HG03354 (cell line): ENCODE measurements around the gene RSRC1.
"Not testable (repeated sequence)": the region's sequence is repeated elsewhere in the genome, so short reads cannot be mapped to it uniquely, and the experiment has no call there.

Experiments used
- ATAC-seq: cut with Tn5 transposase; IDR thresholded peaks from one replicate; pipeline ENCODE4 v1.9.1; 2021; ENCODE audit warnings: mild to moderate bottlenecking; ENCODE audit not compliant: unreplicated experiment, poor library complexity, severe bottlenecking

Gene RSRC1

DNA sequence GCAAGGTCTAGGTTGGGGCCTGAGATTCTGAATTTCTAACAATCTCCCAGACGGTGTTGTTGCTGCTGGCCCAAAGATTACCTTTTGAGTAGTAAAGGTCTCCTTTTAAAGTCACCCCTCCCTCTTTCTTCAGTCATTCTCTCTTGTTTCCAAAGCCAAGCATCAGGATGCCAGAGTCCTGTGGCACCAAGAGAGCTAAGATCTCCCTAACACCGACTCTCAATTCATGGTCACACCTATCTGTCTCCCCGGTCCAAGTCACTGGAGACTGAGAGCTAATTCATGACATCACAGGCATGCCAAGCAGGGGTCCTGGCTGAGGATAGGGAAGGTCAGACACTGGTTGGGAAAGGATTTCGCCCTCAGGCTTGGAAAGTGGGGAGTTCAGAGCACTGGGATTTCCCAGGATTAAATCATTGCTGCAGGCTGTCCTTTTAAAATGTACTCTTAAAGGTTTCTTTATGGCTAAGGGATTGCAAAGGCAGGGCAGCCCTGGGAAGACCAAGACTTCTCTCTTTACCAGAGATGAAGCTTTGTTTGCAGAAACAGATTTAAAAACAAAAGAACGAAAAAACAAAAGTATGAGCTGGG lies 11.0 kb upstream of the RSRC1 start:
- ATAC-seq = no peak

GRCh38 chr3:158100681-158101080 lies 9.2 kb upstream of the RSRC1 start:
- no peak for ATAC-seq

- ATAC-seq = no peak
Measured at GRCh38 chr3:158101335-158102241, 8.3 kb upstream of the RSRC1 start.

DNA sequence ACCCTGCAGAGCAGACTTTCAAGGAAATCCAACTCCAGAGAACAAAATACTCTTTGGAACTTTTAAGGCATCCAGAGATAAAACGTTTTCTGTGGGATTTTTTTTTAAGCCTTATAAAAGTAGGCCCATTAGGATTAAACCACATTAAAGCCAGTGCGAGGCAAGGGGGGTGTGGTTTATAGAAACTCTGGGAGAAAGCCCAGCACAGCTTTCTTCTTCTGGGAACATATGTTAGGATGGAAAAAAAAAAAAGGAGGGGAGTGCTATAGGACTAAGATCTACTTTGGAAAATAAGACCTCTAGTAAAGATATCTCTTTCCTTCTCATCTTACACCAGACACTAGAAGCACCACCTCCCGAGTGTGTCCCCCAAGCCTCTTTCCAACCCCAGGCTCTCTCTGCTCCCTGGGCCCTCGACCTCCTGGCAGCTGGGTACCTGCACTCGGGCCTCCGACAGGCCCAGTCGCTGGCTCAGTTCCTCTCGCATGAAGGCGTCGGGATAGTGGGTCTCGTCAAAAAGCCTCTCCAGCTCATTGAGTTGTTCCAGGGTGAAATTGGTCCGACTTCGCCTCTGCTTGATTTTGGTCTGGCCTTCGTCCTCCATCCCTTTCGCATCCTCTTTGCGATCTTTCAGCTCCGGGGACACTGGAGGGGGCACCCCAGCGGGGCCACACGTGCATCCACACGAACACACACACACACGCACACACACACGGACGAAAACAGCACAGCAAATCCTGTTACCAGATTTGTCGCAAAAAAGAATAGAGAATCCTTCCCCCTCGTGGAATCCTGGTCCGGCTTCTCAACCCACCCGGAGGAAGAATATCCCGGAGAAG lies 7.4 kb upstream of the RSRC1 start:
- no peak for ATAC-seq

DNA sequence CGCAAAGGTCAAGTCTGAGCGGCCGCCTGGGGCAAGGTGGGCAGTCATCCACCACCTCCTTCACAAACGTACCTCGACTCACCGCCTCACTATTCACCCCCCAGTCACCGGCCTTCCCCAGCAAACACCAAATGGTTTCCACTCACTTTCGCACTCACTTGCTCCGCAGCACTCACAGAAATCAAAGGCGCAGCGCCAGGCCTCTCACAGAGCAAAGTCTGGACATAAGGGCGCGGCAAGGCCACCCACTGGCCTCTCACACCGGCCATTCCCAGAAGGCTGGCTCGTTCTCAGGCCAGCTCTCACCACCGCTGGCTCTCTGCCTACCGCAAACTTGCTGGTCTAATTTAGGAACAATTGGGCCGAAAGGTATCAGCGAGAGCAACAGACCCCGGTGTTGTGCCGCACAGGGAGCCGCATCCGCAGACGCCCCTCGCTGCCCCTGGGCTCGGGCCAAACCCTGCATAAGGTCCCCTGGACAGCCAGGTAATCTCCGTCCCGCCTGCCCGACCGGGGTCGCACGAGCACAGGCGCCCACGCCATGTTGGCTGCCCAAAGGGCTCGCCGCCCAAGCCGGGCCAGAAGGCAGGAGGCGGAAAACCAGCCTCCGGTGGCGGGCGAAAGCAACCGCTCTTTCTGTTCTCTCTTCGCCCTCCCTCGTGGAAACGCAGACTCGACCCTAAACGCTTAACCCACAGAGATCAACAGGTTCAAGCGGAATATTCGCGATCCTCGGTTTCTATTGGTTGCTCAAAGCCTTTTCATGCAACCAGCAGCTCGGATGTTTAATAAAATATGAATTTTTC lies 6.6 kb upstream of the RSRC1 start:
- peak; percentile 27 for ATAC-seq

DNA sequence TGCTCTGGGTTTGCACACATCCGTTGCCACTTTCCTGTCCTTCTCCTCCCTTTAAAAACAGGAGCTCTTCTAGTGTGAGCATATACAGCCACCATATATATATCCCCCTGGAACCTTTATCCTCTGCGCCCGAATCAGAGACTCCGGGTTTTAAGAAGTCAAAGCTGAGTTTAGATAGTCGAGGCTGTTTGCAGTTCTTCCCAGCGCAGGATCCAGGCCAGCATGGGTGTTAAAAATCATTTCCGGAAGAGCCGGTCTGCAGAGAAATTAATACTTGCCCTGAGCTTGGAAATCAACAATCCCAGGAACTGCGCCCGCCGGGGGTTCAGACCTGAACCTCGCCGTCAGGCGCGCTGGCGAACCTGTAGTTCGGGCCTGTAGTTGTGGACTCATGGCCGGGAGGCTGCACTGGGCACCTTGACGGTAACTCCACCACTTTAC lies 6.0 kb upstream of the RSRC1 start:
- no peak for ATAC-seq

- no peak for ATAC-seq
Measured at GRCh38 chr3:158104431-158104921, 5.4 kb upstream of the RSRC1 start.

DNA sequence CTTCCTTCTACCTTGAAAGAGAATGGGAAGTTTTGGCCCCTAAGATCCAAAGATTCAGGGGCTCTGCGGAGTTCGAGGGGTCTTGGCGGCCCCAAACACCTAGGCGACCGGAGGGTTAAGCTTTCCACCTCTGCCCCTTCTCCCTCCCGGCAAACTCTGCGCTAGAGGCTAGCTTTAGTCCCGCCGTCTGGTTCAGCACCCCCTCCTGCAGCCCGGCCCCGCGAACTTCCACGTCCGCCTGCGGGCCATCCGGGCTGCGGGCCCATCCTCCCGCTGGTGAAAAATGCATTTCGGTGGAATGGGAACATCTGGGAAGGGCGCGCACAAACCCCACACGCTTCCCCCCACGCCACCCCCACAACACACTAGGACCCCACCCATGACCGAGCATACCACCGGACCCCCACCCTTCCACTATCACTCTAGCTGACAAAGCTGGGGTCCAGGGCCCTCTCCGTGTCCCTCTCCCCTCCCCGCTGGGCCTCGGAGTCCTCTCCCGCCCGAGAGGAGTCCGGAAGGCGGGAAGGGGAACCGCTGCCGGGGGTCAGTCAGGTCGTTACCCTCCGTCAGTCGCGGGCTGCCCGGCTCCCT lies 4.7 kb upstream of the RSRC1 start:
- no peak for ATAC-seq

DNA sequence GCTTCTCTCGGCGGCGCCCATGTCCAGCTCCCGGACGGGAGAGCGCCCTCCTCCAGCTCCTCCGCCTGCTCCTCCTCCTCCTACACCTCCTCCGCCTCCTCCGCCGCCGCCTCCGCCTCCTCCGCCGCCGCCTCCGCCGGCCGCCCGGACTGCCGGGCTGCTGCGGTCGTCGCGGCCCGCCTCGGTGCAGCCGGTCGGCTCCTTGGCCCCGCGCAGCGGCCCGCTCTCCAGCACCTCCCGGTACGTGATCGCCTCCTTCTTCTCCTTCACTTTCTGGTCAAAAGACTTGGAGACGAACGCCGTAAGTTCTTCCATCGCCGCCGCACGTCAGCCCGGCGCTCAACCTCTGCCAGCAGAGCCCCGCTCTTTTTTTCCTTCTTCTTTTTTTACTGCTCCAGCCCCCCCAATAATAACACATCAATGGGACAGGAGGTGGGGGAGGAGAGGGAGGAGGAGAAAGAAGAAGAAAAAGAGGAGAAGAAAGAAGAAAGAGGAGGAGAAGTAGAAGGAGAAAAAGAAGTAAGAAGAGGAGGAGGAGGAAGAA lies 4.1 kb upstream of the RSRC1 start:
- no peak for ATAC-seq

DNA sequence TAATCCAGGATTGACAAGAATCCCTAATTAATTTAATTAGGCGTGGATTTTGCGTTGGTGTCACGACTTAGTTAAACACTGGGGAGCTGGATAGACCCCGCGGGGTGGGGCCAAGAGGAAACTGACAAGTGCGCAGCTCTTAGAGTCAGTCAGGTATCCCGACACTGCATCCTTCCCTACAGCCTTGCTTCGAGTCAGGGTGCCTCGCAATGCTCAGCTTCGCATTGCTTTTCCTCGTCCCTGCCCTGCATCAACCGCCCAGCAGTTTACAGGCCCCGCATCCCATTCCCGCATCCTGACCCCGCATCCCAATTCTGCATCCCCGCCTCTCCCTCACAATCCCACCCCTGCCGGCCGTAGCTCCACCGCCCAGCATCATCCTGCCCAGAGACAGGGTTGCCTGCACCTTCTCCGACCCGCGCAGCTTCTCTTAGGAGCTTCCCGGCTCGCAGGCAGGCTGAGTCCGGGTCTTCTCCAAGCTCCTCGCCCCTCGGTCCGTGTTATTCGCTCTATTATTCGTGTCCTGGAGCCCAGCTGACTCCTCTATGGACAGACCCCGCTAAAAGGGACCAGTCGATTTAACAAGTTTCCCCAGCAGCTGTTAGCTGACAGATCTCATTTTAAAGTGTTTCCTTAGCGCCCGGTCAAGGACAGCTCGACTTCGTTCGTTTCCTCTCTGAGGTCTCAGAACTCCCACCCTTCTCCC lies 3.0 kb upstream of the RSRC1 start:
- no peak for ATAC-seq

DNA sequence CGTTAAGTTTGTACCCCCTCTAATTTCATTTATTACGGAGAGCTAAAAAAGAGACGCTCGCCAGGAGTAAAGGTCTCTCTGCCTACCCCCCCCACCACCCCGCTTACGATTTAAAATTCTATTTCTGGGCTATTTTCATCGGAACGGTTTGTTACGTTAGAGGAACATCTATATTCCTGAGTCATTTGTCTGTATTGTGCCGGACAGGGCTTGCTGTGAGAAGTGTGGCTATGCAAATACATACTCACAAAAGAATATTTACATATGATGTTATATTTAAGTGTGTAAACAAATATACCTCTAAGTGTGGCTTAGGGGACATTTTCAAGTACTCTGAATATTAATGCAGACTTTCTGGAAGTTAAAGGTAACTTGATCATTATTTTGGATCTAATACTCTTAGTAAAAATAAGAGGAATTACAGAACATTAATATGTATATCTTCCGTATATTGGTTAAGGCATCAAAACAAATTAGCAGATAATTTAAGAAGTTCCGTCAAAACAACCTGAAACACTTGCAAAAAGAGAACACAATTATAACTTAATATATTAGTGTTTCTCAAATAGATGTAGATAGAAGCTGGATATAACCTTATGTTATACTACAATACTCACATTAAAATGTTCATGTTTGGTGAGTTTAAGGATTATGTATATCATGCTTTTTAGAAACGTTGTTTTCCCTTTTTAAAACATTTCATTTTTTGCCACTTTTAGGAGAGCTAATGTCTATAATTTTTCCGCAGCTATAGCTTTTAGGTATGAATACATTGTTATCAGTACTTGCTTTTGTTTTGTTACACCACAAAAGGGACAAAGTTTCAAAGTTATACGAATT lies 2.1 kb upstream of the RSRC1 start:
- no peak for ATAC-seq

- ATAC-seq = no peak
Measured at GRCh38 chr3:158108445-158108985, 1.4 kb upstream of the RSRC1 start.

- ATAC-seq = peak; percentile 1
Measured at GRCh38 chr3:158109295-158109803, 540 bp upstream of the RSRC1 start.

DNA sequence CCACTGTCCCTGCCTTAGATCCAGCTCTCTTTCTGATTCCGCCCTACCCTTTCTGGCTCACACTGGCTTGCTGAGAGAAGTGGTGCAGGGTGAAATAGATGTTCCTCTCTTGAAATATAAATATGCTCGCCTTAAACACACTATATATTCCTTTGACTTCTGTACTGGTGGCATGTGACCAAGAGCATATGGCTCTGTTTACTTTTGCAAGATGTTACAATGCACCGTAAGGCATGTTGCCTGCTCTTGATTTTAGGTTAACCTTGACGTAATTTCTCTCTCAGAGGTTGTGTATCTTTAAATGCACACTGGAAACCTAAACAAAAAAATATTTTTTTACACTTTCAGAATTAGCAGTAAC lies 749 bp downstream of the RSRC1 start:
- ATAC-seq = no peak

DNA sequence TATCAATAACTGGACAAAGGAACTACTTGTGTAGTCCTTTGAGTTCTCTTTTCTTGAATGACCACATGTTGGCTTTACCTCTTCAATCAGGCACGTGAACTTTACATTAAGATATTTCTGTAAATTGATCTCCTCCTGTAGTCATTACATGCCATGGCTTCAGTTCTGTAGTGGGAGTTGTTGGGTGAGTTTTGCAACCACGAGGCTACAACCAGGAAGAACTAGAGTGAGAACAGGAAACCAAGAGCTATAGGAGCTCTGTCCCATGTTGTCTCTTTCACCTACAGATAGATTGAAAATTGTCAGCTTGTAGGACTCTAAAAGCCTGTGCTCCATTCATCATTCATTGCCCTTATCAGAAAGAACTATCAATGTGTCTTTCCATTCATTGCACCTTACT lies 2.0 kb downstream of the RSRC1 start:
- no peak for ATAC-seq

- not testable (repeated sequence) for ATAC-seq
Measured at GRCh38 chr3:158113595-158113994, 3.7 kb downstream of the RSRC1 start.

DNA sequence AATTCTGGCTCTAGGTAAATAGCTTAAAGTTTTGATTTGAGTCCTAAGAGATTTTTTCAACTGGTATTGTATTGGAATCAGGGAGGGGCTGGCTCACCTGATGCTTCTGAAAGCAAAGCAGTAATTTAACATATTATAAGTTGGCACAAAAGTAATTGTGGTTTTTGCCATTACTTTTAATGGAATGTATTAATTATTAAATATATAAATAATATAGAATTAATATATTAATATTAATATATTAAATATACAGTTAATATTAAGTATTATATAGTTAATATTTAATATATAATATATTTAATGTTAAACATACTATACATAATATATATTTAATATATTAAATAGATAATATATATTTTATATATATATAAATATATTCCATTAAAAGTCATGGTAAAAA lies 10.4 kb downstream of the RSRC1 start:
- no peak for ATAC-seq
